Subcutaneous adipose tissue (tissue), 4 donors: ENCODE data around the gene BIK. TPM values are rescaled to one million over a fixed set of nuclear protein-coding genes. Genes with fewer than 3 reads are reported as not detected.

Source experiments
- total RNA-seq, 4 donors: library from RNA; depleted of rRNA; stranded (reverse); fragments of >200 nt; gene quantifications; one replicate each; pipeline ENCODE4 v1.1.0, GENCODE V29; 2016
- TF ChIP-seq, protein P1 (sequence below): fragments of 450-650 bp; IDR thresholded peaks from one replicate; pipeline ENCODE4 v1.5.1; 2016; ENCODE audit warnings: low read depth, mild to moderate bottlenecking, control low read depth, antibody characterized with exemption, moderate library complexity

BIK gene
- total RNA-seq, 4 donors from 2014 or later, result 1.4 TPM; not detected in 3

- TF ChIP-seq, protein P1, sequence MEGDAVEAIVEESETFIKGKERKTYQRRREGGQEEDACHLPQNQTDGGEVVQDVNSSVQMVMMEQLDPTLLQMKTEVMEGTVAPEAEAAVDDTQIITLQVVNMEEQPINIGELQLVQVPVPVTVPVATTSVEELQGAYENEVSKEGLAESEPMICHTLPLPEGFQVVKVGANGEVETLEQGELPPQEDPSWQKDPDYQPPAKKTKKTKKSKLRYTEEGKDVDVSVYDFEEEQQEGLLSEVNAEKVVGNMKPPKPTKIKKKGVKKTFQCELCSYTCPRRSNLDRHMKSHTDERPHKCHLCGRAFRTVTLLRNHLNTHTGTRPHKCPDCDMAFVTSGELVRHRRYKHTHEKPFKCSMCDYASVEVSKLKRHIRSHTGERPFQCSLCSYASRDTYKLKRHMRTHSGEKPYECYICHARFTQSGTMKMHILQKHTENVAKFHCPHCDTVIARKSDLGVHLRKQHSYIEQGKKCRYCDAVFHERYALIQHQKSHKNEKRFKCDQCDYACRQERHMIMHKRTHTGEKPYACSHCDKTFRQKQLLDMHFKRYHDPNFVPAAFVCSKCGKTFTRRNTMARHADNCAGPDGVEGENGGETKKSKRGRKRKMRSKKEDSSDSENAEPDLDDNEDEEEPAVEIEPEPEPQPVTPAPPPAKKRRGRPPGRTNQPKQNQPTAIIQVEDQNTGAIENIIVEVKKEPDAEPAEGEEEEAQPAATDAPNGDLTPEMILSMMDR, result no peak
Observed at GRCh38 chr22:43173976-43174720, 63.6 kb downstream of the BIK start.

DNA sequence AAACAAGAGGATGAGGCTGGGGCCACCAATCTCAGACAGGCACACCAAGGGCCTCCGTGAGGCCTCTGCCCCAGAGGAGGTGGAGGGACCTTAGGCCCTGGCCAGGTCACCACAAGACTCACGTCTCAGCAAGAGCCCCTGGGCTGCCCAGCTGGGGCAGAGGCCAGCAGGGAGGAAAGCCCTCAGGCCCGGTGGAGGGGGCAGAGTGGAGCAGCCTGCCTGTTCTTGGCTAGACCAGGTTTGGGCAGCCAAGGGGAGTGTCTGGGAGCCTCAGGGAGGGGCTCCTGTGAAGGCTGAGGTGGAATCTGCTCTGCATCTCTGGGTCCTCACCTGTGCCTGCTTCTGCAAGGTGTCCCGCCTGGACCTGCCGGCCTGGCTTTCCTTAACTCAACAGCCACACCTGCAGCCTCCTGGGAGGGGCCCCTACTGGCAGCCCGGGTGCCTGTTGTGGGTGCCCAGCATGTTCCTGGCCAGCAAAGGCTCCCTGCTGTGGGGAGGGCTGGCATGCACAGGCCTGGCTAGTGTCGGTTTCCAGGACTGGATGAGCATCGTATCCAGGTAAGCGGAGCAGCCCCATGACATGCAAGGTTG is 64.5 kb downstream of the BIK start:
- TF ChIP-seq, protein P1, result no peak

GRCh38 chr22:43176090-43176489 is 65.5 kb downstream of the BIK start:
- TF ChIP-seq, protein P1, result no peak

- TF ChIP-seq, protein P1, result no peak
Observed at GRCh38 chr22:43177479-43177878, 66.9 kb downstream of the BIK start.

Other genes with a start within 250 kb of the BIK start
- gene PACSIN2, start 95.6 kb upstream of the BIK start, total RNA-seq, result 10 to 100 TPM; 36.5 to 45.8 (median 39.9) TPM
- gene TTLL1, start 21.4 kb upstream of the BIK start, total RNA-seq, result 1 to 10 TPM; 1.6 to 5.6 (median 4.1) TPM
- gene MCAT, start 32.6 kb downstream of the BIK start, total RNA-seq, result 10 to 100 TPM in 3 of 4 donors, 1 to 10 TPM in 1; 6.7 to 27.9 (median 16.6) TPM
- gene TSPO, start 40.8 kb downstream of the BIK start, total RNA-seq, result 100 to 1,000 TPM; 276 to 910 (median 610) TPM
- gene TTLL12, start 76.4 kb downstream of the BIK start, total RNA-seq, result 10 to 100 TPM; 14.4 to 34.5 (median 25.7) TPM
- gene SCUBE1, start 232.6 kb downstream of the BIK start, total RNA-seq, result 1 to 10 TPM in 3 of 4 donors, under 1 TPM in 1; 0.66 to 4.6 (median 1.7) TPM